Brain microvascular endothelial cell (primary cell): Measurements from ENCODE around the gene CLASRP.
A peak's percentile ranks its signal among the peaks of the same experiment; 100 is the strongest.

Source experiments
- DNase-seq: peaks from one replicate; pipeline ENCODE4 v3.0.0-alpha.2; 2020
- H3K27ac ChIP-seq: fragments of 250-450 bp; sonication (Bioruptor Pico); 2 replicates; pipeline ENCODE4 v1.5.1; 2020; ENCODE audit warnings: mild to moderate bottlenecking, moderate library complexity
- H3K27me3 ChIP-seq: fragments of 250-450 bp; sonication (Bioruptor Pico); replicated peaks from 2 replicates; pipeline ENCODE4 v1.5.1; 2020; ENCODE audit warnings: mild to moderate bottlenecking
- H3K36me3 ChIP-seq: fragments of 250-450 bp; sonication (Bioruptor Pico); replicated peaks from 2 replicates; pipeline ENCODE4 v1.5.1; 2020; ENCODE audit warnings: mild to moderate bottlenecking
- H3K4me3 ChIP-seq: 2 replicates; pipeline ENCODE4 v1.5.1; 2011; ENCODE audit warnings: low read depth, mild to moderate bottlenecking, control low read depth, low read length, moderate library complexity
- CTCF ChIP-seq: IDR thresholded peaks from 2 replicates; pipeline ENCODE4 v1.5.1; 2011; ENCODE audit warnings: low read depth, mild to moderate bottlenecking, moderate library complexity, low read length, control low read depth, inconsistent platforms; ENCODE audit errors: missing control alignments
- in situ Hi-C: cut with HindIII; loops from 2 replicates; pipeline ENCODE4 v1.10.0; 2017; ENCODE audit warnings: low sequenced_read_pairs, low pct_ligation_motif_present

CLASRP gene

GRCh38 chr19:45058622-45059159 lies 19.8 kb downstream of the CLASRP start:
- Histone ChIP-seq H3K27me3 (no peaks in the 10 kb centered on the region), H3K4me3 (no peak overlapping the region), H3K27ac (no peak overlapping the region), H3K36me3 (peaks cover 83% of the 10 kb centered on the region)
- DNase-seq, result no peak
- in situ Hi-C loops, result no loop called here
- no peak for TF ChIP-seq CTCF

- no peak overlapping the region for H3K4me3 ChIP-seq
- in situ Hi-C loops, result no loop called here
These were observed 20.6 kb downstream of the CLASRP start for GRCh38 chr19:45059258-45059965.

DNA sequence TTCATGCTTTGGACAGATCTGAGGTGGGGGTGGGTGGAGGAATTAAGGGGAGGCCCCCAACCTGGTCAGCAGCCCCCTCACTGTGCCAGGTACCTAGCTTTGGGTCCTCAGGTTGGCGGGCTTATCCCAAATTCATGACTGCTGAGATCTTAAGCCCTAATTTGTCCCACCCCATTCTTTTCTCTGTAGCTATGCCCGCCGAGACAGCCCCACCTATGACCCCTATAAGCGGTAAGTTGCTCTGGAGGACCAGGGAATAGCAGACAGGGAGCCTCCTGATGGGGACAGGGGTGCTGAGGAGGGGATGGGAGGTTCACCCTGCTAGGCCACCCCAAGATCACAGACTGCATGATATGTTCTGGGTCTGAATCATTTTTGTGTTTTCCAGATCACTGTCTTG lies 23.1 kb downstream of the CLASRP start:
- in situ Hi-C loops, result no loop called here
- Histone ChIP-seq H3K27ac (no peak overlapping the region), H3K4me3 (no peak overlapping the region), H3K27me3 (no peaks in the 10 kb centered on the region), H3K36me3 (peaks cover 82% of the 10 kb centered on the region)
- TF ChIP-seq CTCF, result no peak
- DNase-seq, result no peak

More at GRCh38 chr19:45059258-45059965, 20.6 kb downstream of the CLASRP start:
- peak; percentile 88 for TF ChIP-seq CTCF
- H3K36me3 ChIP-seq, result peaks cover 85% of the 10 kb centered on the region
- H3K27me3 ChIP-seq, result no peaks in the 10 kb centered on the region
- H3K27ac ChIP-seq, result no peak overlapping the region
- DNase-seq, result peak; percentile 77

GRCh38 chr19:45063851-45064801 lies 25.3 kb downstream of the CLASRP start:
- no peak overlapping the region for H3K4me3 ChIP-seq
- TF ChIP-seq CTCF, result no peak
- no peaks in the 10 kb centered on the region for H3K27me3 ChIP-seq
- H3K36me3 ChIP-seq, result peaks cover 77% of the 10 kb centered on the region
- no peak for DNase-seq
- in situ Hi-C loops, result no loop called here
- H3K27ac ChIP-seq, result no peak overlapping the region

DNA sequence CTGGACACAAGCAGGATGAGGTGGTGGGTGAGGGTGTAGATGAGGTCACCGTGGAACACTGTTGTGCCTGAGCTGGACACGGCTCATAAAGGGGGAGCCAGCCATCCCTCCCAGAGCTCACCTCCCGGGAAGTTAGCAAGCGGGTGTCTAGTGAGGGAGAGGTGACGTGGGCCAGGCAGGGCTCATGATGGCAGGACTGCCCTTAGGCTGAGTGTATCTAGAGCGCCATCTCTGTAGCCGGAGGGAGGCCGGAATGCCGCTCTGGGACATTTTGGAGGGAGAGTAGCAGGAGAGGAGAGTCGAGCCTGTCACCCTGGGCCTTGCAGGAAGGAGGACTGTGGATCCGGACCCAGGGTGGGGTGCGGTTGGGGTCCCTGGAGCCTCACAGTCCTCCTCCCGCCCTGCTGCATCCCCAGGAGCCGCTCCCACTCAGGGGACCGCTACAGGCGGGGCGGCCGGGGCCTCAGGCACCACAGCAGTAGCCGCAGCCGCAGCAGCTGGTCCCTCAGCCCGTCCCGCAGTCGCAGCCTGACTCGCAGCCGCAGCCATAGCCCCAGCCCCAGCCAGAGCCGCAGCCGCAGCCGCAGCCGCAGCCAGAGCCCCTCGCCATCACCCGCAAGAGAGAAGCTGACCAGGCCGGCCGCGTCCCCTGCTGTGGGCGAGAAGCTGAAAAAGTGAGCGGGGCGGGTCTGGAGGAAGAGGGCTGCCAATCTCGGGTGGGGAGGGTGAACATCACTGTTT lies 28.2 kb downstream of the CLASRP start:
- TF ChIP-seq CTCF, result no peak
- H3K27ac ChIP-seq, result no peak overlapping the region
- no peak for DNase-seq
- no peaks in the 10 kb centered on the region for H3K27me3 ChIP-seq
- in situ Hi-C loops, result no loop called here
- H3K36me3 ChIP-seq, result peaks cover 72% of the 10 kb centered on the region
- no peak overlapping the region for H3K4me3 ChIP-seq
